NCI-H510A treated with DMSO at 0.1 percent for 48 hours (cell line): ENCODE results near the gene C2CD5.
"Not testable (repeated sequence)": the region's sequence is repeated elsewhere in the genome, so short reads cannot be mapped to it uniquely, and the experiment has no call there.

Experiments used
- DNase-seq: peaks from one replicate; lab custom pipeline; 2025; lab: John Stamatoyannopoulos, UW

Gene C2CD5

GRCh38 chr12:22536346-22536945, 7.9 kb downstream of the C2CD5 start:
- DNase-seq, result no peak

- DNase-seq, result no peak
Observed at GRCh38 chr12:22535478-22535877, 8.9 kb downstream of the C2CD5 start.

GRCh38 chr12:22535038-22535437, 9.3 kb downstream of the C2CD5 start:
- no peak for DNase-seq

GRCh38 chr12:22533155-22533554, 11.2 kb downstream of the C2CD5 start:
- DNase-seq, result no peak

- DNase-seq, result no peak
Observed at GRCh38 chr12:22532317-22532716, 12.0 kb downstream of the C2CD5 start.

- no peak for DNase-seq
Observed at GRCh38 chr12:22531205-22531604, 13.1 kb downstream of the C2CD5 start.

GRCh38 chr12:22529281-22530060, 14.9 kb downstream of the C2CD5 start:
- peak; percentile 18 for DNase-seq

- DNase-seq, result no peak
Observed at GRCh38 chr12:22527999-22528398, 16.3 kb downstream of the C2CD5 start.

GRCh38 chr12:22526836-22527235, 17.5 kb downstream of the C2CD5 start:
- no peak for DNase-seq

- DNase-seq, result no peak
Observed at GRCh38 chr12:22525426-22525825, 18.9 kb downstream of the C2CD5 start.

GRCh38 chr12:22518998-22519397, 25.3 kb downstream of the C2CD5 start:
- DNase-seq, result no peak

- no peak for DNase-seq
Observed at GRCh38 chr12:22518060-22518719, 26.2 kb downstream of the C2CD5 start.

- DNase-seq, result no peak
Observed at GRCh38 chr12:22514875-22515274, 29.5 kb downstream of the C2CD5 start.

GRCh38 chr12:22505826-22506225, 38.5 kb downstream of the C2CD5 start:
- DNase-seq, result no peak

- no peak for DNase-seq
Observed at GRCh38 chr12:22500100-22500499, 44.2 kb downstream of the C2CD5 start.

- no peak for DNase-seq
Observed at GRCh38 chr12:22499445-22499844, 44.9 kb downstream of the C2CD5 start.

GRCh38 chr12:22494319-22494718, 50.0 kb downstream of the C2CD5 start:
- DNase-seq, result no peak

- DNase-seq, result no peak
Observed at GRCh38 chr12:22491034-22491433, 53.3 kb downstream of the C2CD5 start.

- DNase-seq, result no peak
Observed at GRCh38 chr12:22488478-22488877, 55.9 kb downstream of the C2CD5 start.

- not testable (repeated sequence) for DNase-seq
Observed at GRCh38 chr12:22487683-22488082, 56.7 kb downstream of the C2CD5 start.

- DNase-seq, result no peak
Observed at GRCh38 chr12:22481547-22482104, 62.7 kb downstream of the C2CD5 start.

GRCh38 chr12:22480814-22481213, 63.5 kb downstream of the C2CD5 start:
- DNase-seq, result not testable (repeated sequence)

GRCh38 chr12:22480016-22480415, 64.3 kb downstream of the C2CD5 start:
- no peak for DNase-seq
